ENCODE measurements around the gene IMPG1. TPM values are rescaled to one million over a fixed set of nuclear protein-coding genes. Genes with fewer than 3 reads are reported as not detected.

The IMPG1 gene
- total RNA-seq, 1 donor from 2014 or later: not detected

DNA sequence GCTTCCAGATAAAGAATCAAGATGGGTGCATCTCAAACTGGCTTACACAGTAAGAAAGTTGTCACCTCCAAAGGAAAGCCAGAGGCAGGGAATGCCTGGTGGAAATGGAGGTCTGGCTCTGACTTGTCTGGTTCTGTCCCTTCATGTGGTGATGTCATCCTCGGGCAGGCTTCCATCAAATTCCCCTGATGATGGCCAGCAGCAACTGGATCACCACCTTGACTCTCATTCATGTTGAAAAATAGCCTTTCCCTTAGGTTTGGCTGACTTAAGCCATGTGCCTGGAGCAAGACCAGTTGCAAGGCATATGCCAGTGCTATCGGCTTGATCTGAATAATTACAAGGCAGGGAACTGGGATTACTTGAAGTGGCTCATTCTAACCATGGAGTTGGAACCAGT is 28.8 kb downstream of the IMPG1 start:
- Mint-ChIP-seq H3K4me3 (no peak overlapping the region), H3K27me3 (ENCODE audit: low read depth) (no peaks in the 10 kb centered on the region), H3K4me1 (no peaks in the 10 kb centered on the region), H3K27ac (no peak overlapping the region), H3K9me3 (no peaks in the 10 kb centered on the region), H3K36me3 (no peaks in the 10 kb centered on the region)
- TF ChIP-seq, protein P1, sequence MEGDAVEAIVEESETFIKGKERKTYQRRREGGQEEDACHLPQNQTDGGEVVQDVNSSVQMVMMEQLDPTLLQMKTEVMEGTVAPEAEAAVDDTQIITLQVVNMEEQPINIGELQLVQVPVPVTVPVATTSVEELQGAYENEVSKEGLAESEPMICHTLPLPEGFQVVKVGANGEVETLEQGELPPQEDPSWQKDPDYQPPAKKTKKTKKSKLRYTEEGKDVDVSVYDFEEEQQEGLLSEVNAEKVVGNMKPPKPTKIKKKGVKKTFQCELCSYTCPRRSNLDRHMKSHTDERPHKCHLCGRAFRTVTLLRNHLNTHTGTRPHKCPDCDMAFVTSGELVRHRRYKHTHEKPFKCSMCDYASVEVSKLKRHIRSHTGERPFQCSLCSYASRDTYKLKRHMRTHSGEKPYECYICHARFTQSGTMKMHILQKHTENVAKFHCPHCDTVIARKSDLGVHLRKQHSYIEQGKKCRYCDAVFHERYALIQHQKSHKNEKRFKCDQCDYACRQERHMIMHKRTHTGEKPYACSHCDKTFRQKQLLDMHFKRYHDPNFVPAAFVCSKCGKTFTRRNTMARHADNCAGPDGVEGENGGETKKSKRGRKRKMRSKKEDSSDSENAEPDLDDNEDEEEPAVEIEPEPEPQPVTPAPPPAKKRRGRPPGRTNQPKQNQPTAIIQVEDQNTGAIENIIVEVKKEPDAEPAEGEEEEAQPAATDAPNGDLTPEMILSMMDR (IDR thresholded peaks at IDR 0.05; ENCODE audit: unreplicated experiment): no peak
- no peak for DNase-seq (ENCODE audit: low spot score in 2 of 2, unreplicated experiment in 2 of 2)

DNA sequence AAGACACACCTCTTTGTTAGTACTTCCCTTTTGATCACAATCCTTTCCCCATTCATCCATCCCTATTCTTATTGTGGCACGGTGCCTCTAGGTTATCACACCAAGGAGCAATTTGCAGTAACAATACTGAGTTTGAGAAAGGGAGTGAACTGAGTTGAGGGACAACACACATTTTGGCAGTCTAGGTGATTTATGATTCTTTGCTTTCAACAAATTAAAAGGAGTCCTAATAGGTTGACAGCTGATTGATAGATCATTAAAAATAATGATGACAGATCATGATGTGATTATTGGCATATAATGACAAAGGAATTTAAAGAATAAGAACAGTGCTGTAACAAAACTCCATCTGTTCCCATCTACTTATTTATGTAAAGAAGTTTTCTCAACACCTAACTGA is 36.7 kb downstream of the IMPG1 start:
- Mint-ChIP-seq H3K27ac (no peak overlapping the region), H3K9me3 (no peaks in the 10 kb centered on the region), H3K27me3 (ENCODE audit: low read depth) (no peaks in the 10 kb centered on the region), H3K4me1 (no peaks in the 10 kb centered on the region), H3K4me3 (no peak overlapping the region), H3K36me3 (no peaks in the 10 kb centered on the region)
- TF ChIP-seq, protein P1 (IDR thresholded peaks at IDR 0.05; ENCODE audit: unreplicated experiment): no peak
- DNase-seq (ENCODE audit: low spot score in 2 of 2, unreplicated experiment in 2 of 2): no peak

DNA sequence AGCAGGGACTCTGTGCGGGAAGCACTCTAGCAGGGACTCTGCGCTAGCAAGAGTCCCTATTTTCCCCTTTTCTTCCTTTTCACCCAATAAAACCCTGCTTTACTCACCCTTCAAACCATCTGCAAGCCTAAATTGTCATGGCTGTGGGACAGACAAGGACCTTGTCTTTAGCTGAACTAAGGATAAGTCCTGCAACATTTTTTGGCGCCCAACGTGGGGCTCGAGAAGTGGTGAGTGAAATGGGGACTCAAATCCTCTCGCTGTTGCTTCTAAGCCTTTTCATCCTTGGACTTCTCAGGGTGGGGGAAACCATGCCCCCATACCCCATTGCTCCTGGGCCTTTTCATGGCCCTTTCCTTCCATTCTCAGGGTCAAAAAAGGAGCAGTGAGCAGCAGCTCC is 46.4 kb downstream of the IMPG1 start:
- Mint-ChIP-seq H3K4me1 (no peaks in the 10 kb centered on the region), H3K36me3 (peaks cover 18% of the 10 kb centered on the region), H3K9me3 (peaks cover 59% of the 10 kb centered on the region), H3K4me3 (no peak overlapping the region), H3K27ac (no peak overlapping the region), H3K27me3 (ENCODE audit: low read depth) (no peaks in the 10 kb centered on the region)
- TF ChIP-seq, protein P1 (IDR thresholded peaks at IDR 0.05; ENCODE audit: unreplicated experiment): no peak
- no peak for DNase-seq (ENCODE audit: low spot score in 2 of 2, unreplicated experiment in 2 of 2)

DNA sequence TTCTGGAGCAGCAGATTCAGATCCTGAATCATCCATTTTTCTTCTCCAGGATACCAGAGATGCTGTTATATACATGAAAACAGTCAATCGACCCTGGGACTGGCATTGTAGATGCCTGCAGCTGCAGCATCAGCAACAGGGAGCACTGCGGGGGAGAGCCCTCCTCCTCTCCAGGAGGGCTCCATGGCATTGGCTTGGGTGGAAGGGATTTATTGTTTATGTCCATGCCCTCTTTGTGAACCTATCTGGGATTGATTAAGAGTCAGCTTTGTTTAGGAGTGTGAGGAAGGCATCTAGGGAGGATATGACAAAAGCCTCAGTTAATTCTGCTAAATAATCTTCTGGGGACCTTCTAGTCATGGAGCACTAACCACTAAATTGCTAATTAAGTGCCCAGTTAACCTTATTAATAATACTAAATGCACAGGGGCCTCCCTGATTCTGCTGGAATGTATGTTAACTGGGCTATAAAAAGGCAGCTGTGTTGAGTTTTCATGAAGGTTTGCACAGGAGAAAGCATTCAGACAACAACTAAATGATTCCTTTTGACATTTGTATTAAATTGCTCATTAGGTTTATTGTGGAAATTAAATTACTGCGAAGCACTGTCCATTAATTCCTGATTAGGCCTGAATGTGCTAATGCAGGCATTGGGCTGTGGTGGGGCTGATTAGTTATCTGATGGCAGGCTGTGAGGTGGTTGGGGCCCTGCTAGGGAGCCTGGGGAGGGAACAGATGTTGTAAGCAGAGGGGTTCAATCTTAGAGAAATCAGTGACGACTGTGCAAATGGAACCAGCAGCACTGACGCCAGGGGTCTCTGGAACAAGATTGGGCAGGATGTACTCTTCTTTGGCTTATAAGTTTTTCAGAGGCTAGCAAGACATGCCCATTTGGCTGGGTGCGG is 57.6 kb downstream of the IMPG1 start:
- peak overlapping the region; percentile 54 for H3K27ac Mint-ChIP-seq
- peaks cover 17% of the 10 kb centered on the region for H3K9me3 Mint-ChIP-seq
- no peaks in the 10 kb centered on the region for H3K27me3 Mint-ChIP-seq (ENCODE audit: low read depth)
- TF ChIP-seq, protein P1 (IDR thresholded peaks at IDR 0.05; ENCODE audit: unreplicated experiment): no peak
- DNase-seq (ENCODE audit: low spot score in 2 of 2, unreplicated experiment in 2 of 2): no peak
- no peak overlapping the region for H3K4me3 Mint-ChIP-seq
- no peaks in the 10 kb centered on the region for H3K36me3 Mint-ChIP-seq
- peaks cover 13% of the 10 kb centered on the region for H3K4me1 Mint-ChIP-seq

DNA sequence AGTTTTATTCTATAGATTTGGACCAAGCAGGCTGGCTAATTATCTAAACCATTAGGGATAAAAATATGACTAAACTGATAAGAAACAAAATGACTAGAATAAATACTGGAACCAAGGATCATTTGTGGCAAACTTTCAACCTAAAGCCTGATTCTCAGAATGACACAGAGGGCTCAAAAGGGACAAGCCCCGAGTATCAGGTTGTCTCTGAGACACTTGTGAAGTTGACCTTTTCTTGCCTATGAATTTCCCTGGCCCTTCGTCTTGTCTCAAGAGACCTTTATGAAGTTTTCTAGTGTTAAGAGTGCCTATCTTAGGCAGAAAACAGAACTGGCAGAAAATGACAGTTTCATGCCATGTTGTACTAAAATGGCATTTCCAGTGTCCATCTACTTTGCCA is 68.3 kb downstream of the IMPG1 start:
- TF ChIP-seq, protein P1 (IDR thresholded peaks at IDR 0.05; ENCODE audit: unreplicated experiment): no peak
- H3K4me1 Mint-ChIP-seq: peaks cover 7% of the 10 kb centered on the region
- H3K9me3 Mint-ChIP-seq: no peaks in the 10 kb centered on the region
- no peaks in the 10 kb centered on the region for H3K36me3 Mint-ChIP-seq
- H3K27ac Mint-ChIP-seq: no peak overlapping the region
- H3K27me3 Mint-ChIP-seq (ENCODE audit: low read depth): no peaks in the 10 kb centered on the region
- DNase-seq (ENCODE audit: low spot score in 2 of 2, unreplicated experiment in 2 of 2): no peak
- no peak overlapping the region for H3K4me3 Mint-ChIP-seq

All from mesothelial cell of epicardium (in vitro differentiated cells).